Upper lobe of left lung (tissue), 4 donors: Measurements from ENCODE around the gene SUGP1.

Source experiments
- POLR2A ChIP-seq, 4 donors: fragments of 450-650 bp; IDR thresholded peaks; one replicate each; pipeline ENCODE4 v1.5.1; 2016 to 2017; ENCODE audit warnings: antibody characterized with exemption in 4 of 4, mild to moderate bottlenecking in 2 of 4
- POLR2AphosphoS5 ChIP-seq, 2 donors: sonication (generic); formaldehyde crosslinking; IDR thresholded peaks; one replicate each; pipeline ENCODE4 v1.5.1; 2017; ENCODE audit warnings: antibody characterized with exemption in 2 of 2
- TF ChIP-seq, protein P1 (sequence below), 6 experiments: fragments of 450-650 bp in 4 of 6; fragments of 200-600 bp in 2 of 6; sonication (generic) in 2 of 6; IDR thresholded peaks; one replicate each; pipeline ENCODE4 v1.5.1; 2016 to 2019; ENCODE audit warnings: antibody characterized with exemption in 6 of 6

DNA sequence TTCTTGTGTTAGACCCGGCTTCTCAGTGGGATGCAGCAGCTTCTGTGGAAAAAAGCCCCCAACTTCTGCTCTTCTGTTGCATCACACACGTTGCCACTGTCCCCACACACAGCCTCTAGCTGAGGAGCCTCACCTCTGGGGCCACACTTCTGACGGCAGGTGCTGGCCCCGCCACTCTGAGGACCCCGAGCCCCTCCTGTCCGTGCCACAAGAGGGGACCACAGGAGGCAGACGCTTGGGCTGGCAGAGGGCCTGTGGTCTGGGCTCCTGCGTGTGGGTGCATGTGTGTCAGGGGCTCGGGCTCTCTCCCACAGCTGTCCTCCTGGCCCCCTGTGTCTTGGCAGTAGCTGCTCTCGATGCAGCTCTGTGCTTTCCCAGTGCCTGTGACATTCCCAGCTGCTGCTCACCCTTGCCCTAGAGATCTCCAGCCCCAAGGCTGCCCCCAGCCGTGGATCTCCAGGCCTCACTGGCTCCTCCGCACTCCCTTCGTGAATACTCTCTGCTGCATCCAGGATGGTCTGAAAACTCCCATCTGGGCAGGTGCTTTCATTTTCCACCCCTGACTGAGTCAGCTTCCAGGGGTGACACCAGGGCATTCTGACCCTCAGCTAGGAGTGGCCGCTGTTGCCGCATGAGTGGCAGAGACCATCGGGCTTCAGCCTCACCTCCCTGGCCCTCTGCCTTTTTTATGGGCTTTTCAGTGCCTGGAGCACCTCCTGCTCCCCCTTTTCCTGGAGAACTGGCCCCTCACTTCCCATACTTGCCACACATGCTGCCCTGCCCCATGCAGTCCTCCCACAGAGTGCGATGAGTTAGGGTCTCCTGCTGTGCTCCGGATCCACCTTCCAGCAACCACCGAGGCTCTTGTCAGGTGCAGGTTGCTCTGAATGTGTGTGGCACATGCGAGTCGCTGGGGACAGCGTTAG is 14.0 kb upstream of the SUGP1 start:
- TF ChIP-seq, protein P1, sequence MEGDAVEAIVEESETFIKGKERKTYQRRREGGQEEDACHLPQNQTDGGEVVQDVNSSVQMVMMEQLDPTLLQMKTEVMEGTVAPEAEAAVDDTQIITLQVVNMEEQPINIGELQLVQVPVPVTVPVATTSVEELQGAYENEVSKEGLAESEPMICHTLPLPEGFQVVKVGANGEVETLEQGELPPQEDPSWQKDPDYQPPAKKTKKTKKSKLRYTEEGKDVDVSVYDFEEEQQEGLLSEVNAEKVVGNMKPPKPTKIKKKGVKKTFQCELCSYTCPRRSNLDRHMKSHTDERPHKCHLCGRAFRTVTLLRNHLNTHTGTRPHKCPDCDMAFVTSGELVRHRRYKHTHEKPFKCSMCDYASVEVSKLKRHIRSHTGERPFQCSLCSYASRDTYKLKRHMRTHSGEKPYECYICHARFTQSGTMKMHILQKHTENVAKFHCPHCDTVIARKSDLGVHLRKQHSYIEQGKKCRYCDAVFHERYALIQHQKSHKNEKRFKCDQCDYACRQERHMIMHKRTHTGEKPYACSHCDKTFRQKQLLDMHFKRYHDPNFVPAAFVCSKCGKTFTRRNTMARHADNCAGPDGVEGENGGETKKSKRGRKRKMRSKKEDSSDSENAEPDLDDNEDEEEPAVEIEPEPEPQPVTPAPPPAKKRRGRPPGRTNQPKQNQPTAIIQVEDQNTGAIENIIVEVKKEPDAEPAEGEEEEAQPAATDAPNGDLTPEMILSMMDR (IDR thresholded peaks at IDR 0.05): no peak
- no peak for TF ChIP-seq POLR2A (IDR thresholded peaks at IDR 0.05)
- no peak for TF ChIP-seq POLR2AphosphoS5 (IDR thresholded peaks at IDR 0.05)
